Ovary (tissue), 3 donors: Measurements from ENCODE around the gene CPEB2.

Experiments
- EP300 ChIP-seq: sonication (generic); formaldehyde crosslinking; IDR thresholded peaks from one replicate; pipeline ENCODE4 v1.6.1; 2017; ENCODE audit warnings: antibody characterized with exemption
- TF ChIP-seq, protein P1 (sequence below), 3 donors: fragments of 450-650 bp in 2 of 3; fragments of 200-600 bp in 1 of 3; IDR thresholded peaks; one replicate each; pipeline versions ENCODE4 v1.5.1 to v1.8.0; 2016 to 2022; ENCODE audit warnings: antibody characterized with exemption in 3 of 3, mild to moderate bottlenecking in 1 of 3
- donor health status: DM: no; HTN: no; CAD: no.

DNA sequence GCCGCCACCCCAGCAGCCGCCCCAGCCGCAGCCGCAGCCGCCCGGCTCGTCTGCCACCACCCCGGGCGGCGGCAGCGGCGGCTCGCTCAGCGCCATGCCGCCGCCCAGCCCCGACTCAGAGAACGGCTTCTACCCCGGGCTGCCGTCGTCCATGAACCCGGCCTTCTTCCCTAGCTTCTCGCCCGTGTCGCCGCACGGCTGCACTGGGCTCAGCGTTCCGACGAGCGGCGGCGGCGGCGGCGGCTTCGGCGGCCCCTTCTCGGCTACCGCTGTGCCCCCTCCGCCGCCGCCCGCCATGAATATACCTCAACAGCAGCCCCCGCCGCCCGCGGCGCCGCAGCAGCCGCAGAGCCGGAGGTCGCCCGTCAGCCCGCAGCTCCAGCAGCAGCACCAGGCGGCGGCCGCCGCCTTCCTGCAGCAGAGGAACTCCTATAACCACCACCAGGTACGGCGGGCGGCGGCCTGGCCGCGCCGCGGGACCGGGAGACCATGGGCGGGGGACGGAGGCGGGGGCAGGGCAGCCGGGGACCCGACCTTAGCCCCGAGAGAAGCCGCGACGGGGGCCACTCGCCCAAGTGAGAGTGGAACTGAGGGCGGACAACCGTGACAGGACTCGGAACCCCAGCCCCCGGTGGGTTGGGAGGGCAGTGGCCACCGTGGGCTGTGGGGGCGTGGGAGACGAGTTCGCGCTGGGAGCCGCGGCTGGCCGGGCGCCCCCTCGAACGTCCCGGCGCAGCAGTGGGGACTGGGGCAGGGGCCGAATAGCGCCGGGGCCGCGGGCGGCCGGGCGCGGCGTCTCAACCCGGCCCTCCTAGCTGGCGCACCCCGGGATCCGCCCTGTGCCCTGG lies 1.8 kb downstream of the CPEB2 start:
- TF ChIP-seq, protein P1, sequence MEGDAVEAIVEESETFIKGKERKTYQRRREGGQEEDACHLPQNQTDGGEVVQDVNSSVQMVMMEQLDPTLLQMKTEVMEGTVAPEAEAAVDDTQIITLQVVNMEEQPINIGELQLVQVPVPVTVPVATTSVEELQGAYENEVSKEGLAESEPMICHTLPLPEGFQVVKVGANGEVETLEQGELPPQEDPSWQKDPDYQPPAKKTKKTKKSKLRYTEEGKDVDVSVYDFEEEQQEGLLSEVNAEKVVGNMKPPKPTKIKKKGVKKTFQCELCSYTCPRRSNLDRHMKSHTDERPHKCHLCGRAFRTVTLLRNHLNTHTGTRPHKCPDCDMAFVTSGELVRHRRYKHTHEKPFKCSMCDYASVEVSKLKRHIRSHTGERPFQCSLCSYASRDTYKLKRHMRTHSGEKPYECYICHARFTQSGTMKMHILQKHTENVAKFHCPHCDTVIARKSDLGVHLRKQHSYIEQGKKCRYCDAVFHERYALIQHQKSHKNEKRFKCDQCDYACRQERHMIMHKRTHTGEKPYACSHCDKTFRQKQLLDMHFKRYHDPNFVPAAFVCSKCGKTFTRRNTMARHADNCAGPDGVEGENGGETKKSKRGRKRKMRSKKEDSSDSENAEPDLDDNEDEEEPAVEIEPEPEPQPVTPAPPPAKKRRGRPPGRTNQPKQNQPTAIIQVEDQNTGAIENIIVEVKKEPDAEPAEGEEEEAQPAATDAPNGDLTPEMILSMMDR (IDR thresholded peaks at IDR 0.05): no peak
- no peak for TF ChIP-seq EP300
